Measurements from ENCODE around the gene SPEM3.

DNA sequence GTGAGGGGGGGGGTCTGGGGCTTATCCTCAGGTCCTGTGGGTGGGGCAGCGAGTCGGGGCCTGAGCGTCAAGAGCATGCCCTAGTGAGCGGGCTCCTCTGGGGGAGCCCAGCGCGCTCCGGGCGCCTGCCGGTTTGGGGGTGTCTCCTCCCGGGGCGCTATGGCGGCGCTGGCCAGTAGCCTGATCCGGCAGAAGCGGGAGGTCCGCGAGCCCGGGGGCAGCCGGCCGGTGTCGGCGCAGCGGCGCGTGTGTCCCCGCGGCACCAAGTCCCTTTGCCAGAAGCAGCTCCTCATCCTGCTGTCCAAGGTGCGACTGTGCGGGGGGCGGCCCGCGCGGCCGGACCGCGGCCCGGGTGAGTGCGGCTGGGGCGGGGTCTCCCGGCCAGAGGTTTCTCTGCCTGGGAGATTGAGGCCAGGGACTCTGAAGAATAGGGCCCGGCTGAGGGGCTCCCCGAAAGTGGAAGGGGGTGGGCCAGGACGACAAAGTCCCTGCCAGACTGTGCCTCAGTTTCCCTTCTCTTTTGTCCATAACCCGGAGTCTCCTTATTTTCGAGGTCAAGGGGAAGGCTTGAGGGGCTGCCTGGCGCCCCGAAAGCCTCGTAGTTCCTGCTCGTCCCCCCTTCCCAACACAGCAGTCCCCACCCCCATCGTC is 10.9 kb downstream of the SPEM3 start, which contains the start of gene FGF11:
- TF ChIP-seq, protein P1, sequence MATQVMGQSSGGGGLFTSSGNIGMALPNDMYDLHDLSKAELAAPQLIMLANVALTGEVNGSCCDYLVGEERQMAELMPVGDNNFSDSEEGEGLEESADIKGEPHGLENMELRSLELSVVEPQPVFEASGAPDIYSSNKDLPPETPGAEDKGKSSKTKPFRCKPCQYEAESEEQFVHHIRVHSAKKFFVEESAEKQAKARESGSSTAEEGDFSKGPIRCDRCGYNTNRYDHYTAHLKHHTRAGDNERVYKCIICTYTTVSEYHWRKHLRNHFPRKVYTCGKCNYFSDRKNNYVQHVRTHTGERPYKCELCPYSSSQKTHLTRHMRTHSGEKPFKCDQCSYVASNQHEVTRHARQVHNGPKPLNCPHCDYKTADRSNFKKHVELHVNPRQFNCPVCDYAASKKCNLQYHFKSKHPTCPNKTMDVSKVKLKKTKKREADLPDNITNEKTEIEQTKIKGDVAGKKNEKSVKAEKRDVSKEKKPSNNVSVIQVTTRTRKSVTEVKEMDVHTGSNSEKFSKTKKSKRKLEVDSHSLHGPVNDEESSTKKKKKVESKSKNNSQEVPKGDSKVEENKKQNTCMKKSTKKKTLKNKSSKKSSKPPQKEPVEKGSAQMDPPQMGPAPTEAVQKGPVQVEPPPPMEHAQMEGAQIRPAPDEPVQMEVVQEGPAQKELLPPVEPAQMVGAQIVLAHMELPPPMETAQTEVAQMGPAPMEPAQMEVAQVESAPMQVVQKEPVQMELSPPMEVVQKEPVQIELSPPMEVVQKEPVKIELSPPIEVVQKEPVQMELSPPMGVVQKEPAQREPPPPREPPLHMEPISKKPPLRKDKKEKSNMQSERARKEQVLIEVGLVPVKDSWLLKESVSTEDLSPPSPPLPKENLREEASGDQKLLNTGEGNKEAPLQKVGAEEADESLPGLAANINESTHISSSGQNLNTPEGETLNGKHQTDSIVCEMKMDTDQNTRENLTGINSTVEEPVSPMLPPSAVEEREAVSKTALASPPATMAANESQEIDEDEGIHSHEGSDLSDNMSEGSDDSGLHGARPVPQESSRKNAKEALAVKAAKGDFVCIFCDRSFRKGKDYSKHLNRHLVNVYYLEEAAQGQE (IDR thresholded peaks at IDR 0.05): no peak
- TF ChIP-seq, protein P2, sequence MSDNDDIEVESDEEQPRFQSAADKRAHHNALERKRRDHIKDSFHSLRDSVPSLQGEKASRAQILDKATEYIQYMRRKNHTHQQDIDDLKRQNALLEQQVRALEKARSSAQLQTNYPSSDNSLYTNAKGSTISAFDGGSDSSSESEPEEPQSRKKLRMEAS (IDR thresholded peaks at IDR 0.05): no peak
- TF ChIP-seq, protein P3, sequence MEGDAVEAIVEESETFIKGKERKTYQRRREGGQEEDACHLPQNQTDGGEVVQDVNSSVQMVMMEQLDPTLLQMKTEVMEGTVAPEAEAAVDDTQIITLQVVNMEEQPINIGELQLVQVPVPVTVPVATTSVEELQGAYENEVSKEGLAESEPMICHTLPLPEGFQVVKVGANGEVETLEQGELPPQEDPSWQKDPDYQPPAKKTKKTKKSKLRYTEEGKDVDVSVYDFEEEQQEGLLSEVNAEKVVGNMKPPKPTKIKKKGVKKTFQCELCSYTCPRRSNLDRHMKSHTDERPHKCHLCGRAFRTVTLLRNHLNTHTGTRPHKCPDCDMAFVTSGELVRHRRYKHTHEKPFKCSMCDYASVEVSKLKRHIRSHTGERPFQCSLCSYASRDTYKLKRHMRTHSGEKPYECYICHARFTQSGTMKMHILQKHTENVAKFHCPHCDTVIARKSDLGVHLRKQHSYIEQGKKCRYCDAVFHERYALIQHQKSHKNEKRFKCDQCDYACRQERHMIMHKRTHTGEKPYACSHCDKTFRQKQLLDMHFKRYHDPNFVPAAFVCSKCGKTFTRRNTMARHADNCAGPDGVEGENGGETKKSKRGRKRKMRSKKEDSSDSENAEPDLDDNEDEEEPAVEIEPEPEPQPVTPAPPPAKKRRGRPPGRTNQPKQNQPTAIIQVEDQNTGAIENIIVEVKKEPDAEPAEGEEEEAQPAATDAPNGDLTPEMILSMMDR (IDR thresholded peaks at IDR 0.05; ENCODE audit: low read depth, low read length, missing input control): no peak
- TF ChIP-seq TAF1 (conservative IDR thresholded peaks at IDR 0.05) (no peak), YY1 (IDR thresholded peaks at IDR 0.05) (no peak), RAD21 (IDR thresholded peaks at IDR 0.05) (no peak), HNF4G (IDR thresholded peaks at IDR 0.05) (no peak), FOXA2 (IDR thresholded peaks at IDR 0.05) (no peak)
